ENCODE data around the gene PPP2R5D. TPM values are rescaled to one million over a fixed set of nuclear protein-coding genes. Genes with fewer than 3 reads are reported as not detected.

PPP2R5D gene
- total RNA-seq, 2 donors from 2014 or later = 8.2 to 13.5 TPM

DNA sequence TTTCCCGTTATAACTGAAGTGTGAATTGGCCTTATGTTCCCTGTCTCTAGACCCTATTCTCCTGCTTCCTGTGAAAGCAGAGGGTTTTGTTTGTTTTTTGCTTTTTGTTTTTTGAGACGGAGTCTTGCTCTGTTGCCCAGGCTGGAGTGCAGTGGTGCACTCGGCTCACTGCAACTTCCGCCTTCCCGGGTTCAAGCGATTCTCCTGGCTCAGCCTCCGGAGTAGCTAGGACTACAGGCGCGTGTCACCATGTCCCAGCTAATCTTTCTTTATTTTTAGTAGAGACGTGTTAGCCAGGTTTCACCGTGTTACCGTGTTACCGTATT lies 24.5 kb upstream of the PPP2R5D start:
- ATAC-seq (no peak), DNase-seq (no peak)
- peaks cover 43% of the 10 kb centered on the region for H3K4me1 ChIP-seq
- peaks cover 7 to 9% of the 10 kb centered on the region in 2 donors for H3K36me3 ChIP-seq (replicated peaks in 1 of 2; ENCODE audit: insufficient read depth in 1 of 2, low read depth in 2 of 2)
- intact Hi-C loops (cut with DNase I) = no loop called here
- H3K27me3 ChIP-seq = no peaks in the 10 kb centered on the region
- peak overlapping the region in 1 of 2 donors; percentile 53 for H3K4me3 ChIP-seq
- H3K27ac ChIP-seq = peak overlapping the region; percentile 95 to 97 (median 97)
- H3K9me3 ChIP-seq = no peaks in the 10 kb centered on the region
- WGBS, 2 donors = 10 to 11% methylated on average over 13 of the region's 13 CpGs
- TF ChIP-seq, protein P1, sequence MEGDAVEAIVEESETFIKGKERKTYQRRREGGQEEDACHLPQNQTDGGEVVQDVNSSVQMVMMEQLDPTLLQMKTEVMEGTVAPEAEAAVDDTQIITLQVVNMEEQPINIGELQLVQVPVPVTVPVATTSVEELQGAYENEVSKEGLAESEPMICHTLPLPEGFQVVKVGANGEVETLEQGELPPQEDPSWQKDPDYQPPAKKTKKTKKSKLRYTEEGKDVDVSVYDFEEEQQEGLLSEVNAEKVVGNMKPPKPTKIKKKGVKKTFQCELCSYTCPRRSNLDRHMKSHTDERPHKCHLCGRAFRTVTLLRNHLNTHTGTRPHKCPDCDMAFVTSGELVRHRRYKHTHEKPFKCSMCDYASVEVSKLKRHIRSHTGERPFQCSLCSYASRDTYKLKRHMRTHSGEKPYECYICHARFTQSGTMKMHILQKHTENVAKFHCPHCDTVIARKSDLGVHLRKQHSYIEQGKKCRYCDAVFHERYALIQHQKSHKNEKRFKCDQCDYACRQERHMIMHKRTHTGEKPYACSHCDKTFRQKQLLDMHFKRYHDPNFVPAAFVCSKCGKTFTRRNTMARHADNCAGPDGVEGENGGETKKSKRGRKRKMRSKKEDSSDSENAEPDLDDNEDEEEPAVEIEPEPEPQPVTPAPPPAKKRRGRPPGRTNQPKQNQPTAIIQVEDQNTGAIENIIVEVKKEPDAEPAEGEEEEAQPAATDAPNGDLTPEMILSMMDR (IDR thresholded peaks at IDR 0.05) = no peak
- TF ChIP-seq POLR2A (IDR thresholded peaks at IDR 0.05) = no peak

DNA sequence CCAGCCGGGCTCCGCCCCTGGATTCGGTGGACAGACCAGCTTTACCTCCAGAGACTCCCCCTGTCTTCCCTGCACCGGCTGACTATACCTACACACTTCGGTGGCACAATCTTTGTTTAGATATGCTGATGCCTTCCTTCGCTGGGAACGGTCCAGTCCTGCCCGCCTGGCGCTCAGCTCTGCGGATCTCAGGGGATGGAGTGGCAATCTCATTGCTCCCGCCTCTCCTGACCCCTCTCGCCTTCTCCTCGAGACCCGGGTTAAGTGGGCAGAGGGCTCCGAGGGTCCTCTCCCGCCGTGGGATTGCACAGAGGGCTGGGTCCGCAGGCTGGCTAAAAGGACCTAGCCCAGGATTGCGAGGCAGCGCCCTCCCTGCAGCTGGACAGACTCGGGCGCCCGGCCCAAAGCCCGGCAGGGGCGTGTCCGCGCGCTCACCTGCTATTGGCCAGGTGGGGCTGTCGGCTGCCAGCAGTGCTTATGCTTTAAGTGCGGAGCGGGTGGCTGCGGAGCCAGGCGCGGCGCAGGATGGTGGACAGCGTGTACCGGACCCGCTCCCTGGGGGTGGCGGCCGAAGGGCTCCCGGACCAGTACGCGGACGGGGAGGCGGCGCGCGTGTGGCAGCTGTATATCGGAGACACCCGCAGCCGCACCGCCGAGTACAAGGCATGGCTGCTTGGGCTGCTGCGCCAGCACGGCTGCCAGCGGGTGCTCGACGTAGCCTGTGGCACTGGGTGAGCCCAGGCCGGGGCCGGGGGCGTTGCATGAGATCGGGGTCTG lies 23.9 kb upstream of the PPP2R5D start, which contains the start of gene GNMT:
TSS of gene GNMT (plus strand) at position 512 of the 777 bp plus-strand sequence. CDS start at position 526, 14 bp downstream.
- peak; percentile 86 for ATAC-seq
- intact Hi-C loops (cut with DNase I) = no loop called here
- Histone ChIP-seq H3K27ac (peak within 1 kb of the TSS; percentile 95 to 97 (median 97)), H3K4me1 (peaks cover 43% of the 10 kb centered on the region), H3K36me3 (replicated peaks in 1 of 2; ENCODE audit: insufficient read depth in 1 of 2, low read depth in 2 of 2) (peaks cover 9 to 12% of the 10 kb centered on the region in 2 donors), H3K27me3 (no peaks in the 10 kb centered on the region), H3K9me3 (no peaks in the 10 kb centered on the region), H3K4me3 (peak within 1 kb of the TSS; percentile 53 to 58)
- peak; percentile 93 to 96 (median 94) for DNase-seq
- TF ChIP-seq POLR2A (IDR thresholded peaks at IDR 0.05) = peak; percentile 99
- TF ChIP-seq, protein P1 (IDR thresholded peaks at IDR 0.05) = peak in 4 of 7 experiments; percentile 3 to 34 (median 29)
- 1 to 5% methylated on average over 11 to 62 of the region's 62 CpGs for WGBS, 2 donors

DNA sequence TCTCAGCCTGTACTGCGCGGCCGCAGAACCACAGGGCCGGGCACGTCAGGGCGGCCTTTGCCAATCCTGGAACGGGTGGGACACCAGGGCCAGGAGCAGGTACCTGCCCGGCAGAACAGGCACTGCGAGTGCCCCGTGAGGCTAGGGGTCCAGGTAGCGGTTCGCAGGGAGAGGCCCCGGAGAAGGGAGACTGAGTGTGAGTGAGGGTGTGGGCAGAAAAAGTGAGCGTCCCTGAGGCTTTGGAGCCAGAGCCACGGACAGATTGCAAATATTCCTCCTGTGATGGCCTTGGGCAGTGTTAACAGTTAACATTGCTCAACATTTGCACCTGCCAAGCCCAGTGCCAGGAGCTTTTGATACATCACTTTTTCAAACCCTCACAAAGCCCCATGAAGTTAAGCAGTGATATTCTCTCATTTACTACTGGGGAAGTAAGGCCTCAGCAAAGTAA lies 23.3 kb upstream of the PPP2R5D start:
- ATAC-seq = peak; percentile 37
- WGBS, 2 donors = 4 to 13% methylated on average over 8 to 15 of the region's 15 CpGs
- Histone ChIP-seq H3K4me1 (peaks cover 43% of the 10 kb centered on the region), H3K27ac (peak overlapping the region; percentile 95 to 97 (median 97)), H3K4me3 (peak overlapping the region; percentile 53 to 58), H3K9me3 (no peaks in the 10 kb centered on the region), H3K27me3 (no peaks in the 10 kb centered on the region), H3K36me3 (replicated peaks in 1 of 2; ENCODE audit: insufficient read depth in 1 of 2, low read depth in 2 of 2) (peaks cover 9 to 12% of the 10 kb centered on the region in 2 donors)
- DNase-seq = peak; percentile 68 to 86 (median 82)
- no peak for TF ChIP-seq POLR2A (IDR thresholded peaks at IDR 0.05)
- TF ChIP-seq, protein P1 (IDR thresholded peaks at IDR 0.05) = no peak
- intact Hi-C loops (cut with DNase I) = no loop called here

GRCh38 chr6:42962096-42962495 lies 22.3 kb upstream of the PPP2R5D start:
- peak overlapping the region in 1 of 2 donors; percentile 53 for H3K4me3 ChIP-seq
- H3K9me3 ChIP-seq = no peaks in the 10 kb centered on the region
- TF ChIP-seq POLR2A (IDR thresholded peaks at IDR 0.05) = no peak
- TF ChIP-seq, protein P1 (IDR thresholded peaks at IDR 0.05) = no peak
- 60 to 67% methylated on average over 4 to 12 of the region's 12 CpGs for WGBS, 2 donors
- peaks cover 9 to 12% of the 10 kb centered on the region in 2 donors for H3K36me3 ChIP-seq (replicated peaks in 1 of 2; ENCODE audit: insufficient read depth in 1 of 2, low read depth in 2 of 2)
- intact Hi-C loops (cut with DNase I) = no loop called here
- no peaks in the 10 kb centered on the region for H3K27me3 ChIP-seq
- H3K27ac ChIP-seq = peak overlapping the region; percentile 26 to 97 (median 97)
- ATAC-seq (no peak), DNase-seq (peak in 2 of 4 donors; percentile 16 to 36)
- peaks cover 43% of the 10 kb centered on the region for H3K4me1 ChIP-seq

Data from body of pancreas (tissue), 4 donors.